NCI-H345 treated with DMSO at 0.1 percent for 48 hours (cell line): Measurements from ENCODE around the gene ADM5.

Experiments used
- DNase-seq: peaks from one replicate; lab custom pipeline; 2025; ENCODE audit not compliant: unreplicated experiment; lab: John Stamatoyannopoulos, UW

The ADM5 gene

GRCh38 chr19:49679771-49680413 is 9.5 kb upstream of the ADM5 start:
- no peak for DNase-seq

DNA sequence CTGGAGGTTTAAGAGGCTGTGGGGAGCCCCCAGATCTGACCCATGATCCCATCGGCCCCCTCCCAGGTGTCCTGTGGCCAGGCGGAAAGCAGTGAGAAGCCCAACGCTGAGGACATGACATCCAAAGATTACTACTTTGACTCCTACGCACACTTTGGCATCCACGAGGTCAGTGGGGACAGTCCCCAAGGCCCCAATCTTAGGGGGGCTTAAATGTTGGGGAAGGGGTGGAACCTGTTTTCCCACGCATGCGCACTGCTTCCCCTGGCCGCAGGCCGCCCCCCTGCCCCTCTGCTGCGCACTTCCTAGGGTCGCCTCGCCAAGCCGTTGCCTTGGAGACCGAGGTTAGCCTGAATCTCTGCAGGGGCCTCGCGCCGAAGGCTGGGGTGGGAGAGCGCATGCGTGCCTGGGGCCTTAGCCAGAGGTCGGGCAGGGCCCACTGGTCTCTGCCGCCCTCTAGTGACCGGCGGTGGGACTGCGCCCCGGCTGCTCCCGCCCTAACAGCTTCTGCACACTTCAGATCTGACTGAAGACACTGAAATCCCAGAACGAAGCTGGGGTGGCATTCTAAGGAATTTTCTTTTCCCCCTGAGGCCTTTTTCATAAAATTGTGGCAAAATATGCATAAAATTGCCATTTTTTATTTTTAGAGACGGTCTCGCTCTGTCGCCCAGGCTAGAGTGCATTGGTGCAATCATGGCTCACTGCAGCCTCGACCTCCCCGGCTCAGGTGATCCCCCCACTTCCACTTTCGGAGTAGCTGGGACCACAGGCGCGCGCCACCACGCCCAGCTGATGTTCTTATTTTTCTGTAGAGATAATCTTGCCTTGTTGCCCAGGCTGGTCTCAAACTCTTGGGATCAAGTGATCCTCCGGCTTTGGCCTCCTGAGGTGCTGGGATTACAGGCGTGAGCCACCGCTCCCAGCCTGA is 8.7 kb upstream of the ADM5 start:
- DNase-seq = peak; percentile 42

GRCh38 chr19:49681830-49682229 is 7.6 kb upstream of the ADM5 start:
- DNase-seq = no peak

DNA sequence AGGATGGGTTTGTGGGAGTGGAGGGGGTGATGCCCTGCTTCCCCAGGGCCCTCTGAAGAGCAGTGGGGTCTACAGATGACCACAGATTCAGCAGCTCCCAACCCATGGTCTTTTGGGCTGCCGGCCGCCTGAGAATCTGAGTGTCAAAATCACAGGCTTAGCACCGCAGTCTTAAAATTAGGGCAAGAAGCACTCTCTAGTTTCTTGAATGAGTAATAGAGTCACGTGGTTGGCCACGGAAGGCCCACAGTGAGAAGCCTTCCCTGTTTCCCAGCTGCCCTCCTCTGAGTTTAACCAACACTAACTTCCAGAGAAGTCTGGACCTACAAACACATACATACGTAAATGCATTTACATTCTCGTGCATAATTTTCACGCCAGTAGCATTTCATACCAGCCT is 7.1 kb upstream of the ADM5 start:
- DNase-seq = no peak

- DNase-seq = no peak
Measured at GRCh38 chr19:49683814-49684250, 5.6 kb upstream of the ADM5 start.

- no peak for DNase-seq
Measured at GRCh38 chr19:49684251-49684982, 5.0 kb upstream of the ADM5 start.

GRCh38 chr19:49684983-49685553 is 4.3 kb upstream of the ADM5 start:
- DNase-seq = no peak

DNA sequence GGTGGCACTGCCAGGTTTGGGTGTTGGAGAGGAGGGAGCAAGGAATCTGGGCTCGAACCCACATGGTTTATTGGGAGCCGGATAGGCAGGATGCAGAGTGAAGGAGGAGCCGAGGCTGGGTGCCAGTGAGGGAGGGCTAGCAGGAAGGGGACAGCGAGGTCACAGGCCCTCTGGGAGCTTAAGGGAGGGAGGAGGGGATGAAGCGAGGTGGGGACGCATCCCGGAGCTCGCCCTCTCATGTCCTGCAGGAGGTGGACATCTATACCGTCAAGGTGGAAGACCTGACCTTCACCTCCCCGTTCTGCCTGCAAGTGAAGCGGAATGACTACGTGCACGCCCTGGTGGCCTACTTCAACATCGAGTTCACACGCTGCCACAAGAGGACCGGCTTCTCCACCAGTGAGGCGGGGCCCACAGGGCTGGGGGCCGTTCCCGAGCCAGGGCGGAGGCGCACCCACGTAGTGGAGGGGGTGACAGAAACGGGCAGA is 3.5 kb upstream of the ADM5 start:
- DNase-seq = no peak

DNA sequence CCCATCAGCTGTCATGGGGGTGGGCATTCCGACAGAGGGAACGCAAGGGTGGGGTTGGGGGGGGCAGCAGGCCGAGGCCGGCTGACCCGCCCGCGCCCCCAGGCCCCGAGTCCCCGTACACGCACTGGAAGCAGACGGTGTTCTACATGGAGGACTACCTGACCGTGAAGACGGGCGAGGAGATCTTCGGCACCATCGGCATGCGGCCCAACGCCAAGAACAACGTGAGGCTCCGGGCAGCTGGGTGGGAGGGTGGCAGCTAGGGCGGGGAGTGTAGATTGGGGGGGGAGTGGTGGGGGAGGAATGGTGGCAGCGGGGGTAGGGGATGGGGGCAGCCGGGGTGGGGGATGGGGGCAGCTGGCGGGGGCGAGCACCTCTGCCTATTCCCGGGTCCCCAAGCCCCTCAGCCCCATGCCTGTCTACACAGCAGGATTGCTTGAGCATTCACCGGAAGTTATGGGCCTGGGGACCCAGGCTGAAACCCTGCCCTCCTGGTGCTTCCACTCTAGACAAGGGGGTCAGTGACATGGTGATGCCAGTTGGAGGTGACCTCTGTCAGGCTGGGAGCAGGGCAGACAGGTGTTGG is 2.8 kb upstream of the ADM5 start:
- no peak for DNase-seq

- DNase-seq = no peak
Measured at GRCh38 chr19:49687150-49687549, 2.2 kb upstream of the ADM5 start.

GRCh38 chr19:49687566-49688316 is 1.7 kb upstream of the ADM5 start:
- no peak for DNase-seq

- no peak for DNase-seq
Measured at GRCh38 chr19:49688531-49689132, 762 bp upstream of the ADM5 start.

GRCh38 chr19:49690079-49690655 is 773 bp downstream of the ADM5 start:
- no peak for DNase-seq

DNA sequence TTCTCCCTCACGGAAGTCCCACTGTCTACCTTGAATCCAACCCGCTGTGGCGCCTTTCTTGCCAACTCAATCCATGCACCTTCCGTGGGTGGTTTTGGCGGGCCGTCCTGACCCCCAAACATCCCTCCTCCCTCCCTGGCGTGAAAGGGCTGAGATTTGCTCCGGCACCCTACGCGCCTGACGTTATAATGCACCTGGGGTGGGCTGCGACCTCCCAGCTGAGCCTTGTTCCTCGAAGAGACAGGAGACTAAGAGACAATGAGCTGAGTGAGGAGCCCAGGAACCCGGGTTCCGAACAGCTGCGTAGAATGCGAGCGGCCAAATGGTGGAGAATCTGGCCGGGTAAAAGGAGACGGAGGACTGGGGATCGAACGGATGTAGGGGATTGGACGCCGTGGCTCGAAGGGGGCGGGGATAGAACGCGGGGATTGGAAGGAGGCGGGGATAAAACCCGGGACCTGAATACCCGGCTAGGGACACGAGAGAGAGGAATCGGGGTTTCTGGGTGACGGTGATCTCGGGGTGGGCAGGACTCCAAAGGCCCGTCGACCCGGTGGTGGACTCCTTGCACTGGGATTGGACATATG is 1.4 kb downstream of the ADM5 start, which contains the start of gene CPT1C:
Gene CPT1C (plus strand): TSS at position 461 of the 587 bp plus-strand sequence. CDS start 1,137 bp downstream, outside the sequence.
- peak; percentile 60 for DNase-seq

DNA sequence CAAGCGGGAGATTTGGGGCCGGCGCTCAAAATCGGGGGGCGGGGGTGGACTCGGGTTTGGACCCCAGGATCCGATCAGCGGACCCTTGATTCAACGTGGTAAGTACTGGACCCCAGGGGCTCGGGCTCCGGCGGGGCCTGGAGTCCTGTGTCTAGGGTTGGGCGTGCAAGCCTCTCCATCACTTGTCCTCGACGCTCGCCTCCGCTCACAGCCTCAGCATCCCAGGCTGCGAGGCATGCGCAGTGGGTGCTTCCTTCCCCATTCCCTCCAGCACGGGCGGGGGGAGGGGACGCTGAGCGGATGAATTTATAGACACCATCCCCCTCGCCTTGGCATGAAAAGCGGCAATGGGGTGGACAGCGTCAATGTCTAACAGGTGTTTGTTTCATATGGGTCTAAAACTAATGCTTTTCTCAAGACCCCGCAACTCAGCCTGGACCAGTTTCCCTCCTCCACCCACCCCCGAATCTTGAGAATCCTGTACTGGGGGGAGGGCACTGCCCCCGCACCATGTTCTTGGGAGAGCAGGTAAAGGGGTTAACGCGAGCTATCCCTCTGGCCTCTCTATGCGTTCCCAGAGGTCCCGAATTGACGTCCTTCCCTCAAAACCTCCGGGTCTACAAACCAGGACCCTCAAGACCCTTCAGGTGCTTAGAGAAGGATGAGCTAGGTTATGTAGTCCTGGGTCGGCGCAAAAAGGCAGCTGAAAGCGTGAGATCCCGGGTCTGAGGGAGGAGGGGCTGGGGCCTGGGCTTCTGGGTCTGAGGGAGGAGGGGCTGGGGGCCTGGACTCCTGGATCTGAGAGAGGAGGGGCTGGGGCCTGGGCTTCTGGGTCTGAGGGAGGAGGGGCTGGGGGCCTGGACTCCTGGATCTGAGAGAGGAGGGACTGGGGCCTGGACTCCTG is 2.1 kb downstream of the ADM5 start:
- peak; percentile 48 for DNase-seq

GRCh38 chr19:49692147-49692506 is 2.7 kb downstream of the ADM5 start:
- DNase-seq = no peak

DNA sequence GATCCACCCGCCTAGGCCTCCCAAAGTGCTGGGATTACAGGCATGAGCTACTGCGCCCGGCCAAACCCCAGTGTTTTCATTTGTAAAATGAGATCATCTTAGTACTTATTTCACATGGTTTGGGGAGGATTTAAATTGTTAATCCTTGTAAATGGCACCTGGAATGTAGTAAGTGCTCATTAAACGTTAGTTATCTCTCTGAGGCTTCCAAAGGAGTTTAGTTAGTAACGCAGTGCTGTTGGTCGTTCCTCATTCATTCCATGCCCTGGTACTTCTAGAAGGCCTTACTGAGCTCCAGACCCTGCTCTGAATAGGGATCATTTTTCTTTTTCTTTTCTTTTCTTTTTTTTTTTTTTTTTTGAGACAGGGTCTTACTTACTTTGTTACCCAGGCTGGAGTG is 6.7 kb downstream of the ADM5 start:
- DNase-seq = no peak

- DNase-seq = no peak
Measured at GRCh38 chr19:49696865-49697264, 7.5 kb downstream of the ADM5 start.
